ENCODE data around the gene GRIPAP1.

GRIPAP1 gene

DNA sequence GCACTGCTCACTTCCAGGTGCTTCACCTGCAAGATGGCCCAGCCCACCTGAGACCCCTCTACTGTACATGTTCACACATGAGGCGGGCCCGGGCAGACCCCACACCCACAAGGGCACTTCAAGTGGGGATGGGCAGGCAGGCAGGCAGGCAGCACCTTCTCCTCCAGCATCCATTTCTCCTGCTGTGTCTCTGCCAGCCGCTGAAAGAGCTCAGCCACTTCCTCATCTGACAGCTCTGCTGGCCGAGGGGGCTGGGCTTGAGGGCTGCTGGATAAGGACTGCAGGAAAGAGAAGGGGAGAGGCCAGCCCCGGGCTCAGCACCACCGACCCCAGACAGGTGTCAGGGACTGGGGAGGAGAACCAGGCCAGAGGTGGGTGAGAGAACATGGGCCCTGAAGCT lies 26.0 kb downstream of the GRIPAP1 start:
- no peak for TF ChIP-seq GATA3 (IDR thresholded peaks at IDR 0.05; ENCODE audit: low read depth, low read length)
- no peak for TF ChIP-seq GATA2 (IDR thresholded peaks at IDR 0.05; ENCODE audit: low read depth, low read length)

DNA sequence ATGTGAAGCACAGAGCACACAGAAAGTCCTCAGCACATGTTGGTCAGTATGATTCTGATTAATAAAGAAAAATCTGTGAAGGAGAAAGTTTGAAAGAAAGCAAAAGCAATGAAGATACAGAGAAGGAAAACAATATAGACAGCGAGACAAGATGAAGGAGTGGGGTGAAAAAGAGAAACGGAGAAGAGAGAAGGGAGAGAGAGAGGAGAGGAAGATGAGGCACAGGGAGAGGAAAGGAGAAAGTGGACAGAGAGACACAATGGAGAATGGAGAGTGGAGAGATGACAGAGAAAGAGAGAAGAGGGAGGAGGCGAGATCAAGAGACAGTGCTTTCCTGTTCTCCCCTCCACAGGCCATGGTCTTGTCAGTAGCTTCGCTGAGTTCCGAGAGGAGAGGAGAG lies 26.5 kb downstream of the GRIPAP1 start:
- no peak for TF ChIP-seq GATA3 (IDR thresholded peaks at IDR 0.05; ENCODE audit: low read depth, low read length)
- no peak for TF ChIP-seq GATA2 (IDR thresholded peaks at IDR 0.05; ENCODE audit: low read depth, low read length)

DNA sequence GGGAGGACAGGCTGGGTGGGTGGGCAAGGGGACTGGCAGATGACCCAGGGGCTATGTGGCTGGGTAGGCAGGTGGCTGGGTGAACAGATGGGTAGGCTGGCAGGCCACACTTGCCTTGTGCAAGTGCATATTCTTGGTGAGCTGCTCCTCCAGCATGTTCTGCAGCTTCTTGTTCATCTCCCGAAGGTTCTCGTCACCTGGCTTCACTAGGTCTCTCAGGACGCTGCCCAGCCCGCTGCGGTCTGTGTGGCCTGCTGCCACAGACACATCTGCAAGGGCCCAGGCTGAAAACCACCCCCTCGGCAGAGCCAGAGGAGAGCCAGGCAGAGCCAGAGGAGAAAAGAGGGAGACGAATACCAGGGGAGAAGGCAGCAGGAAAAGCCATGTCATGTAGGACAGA lies 27.0 kb downstream of the GRIPAP1 start:
- TF ChIP-seq GATA3 (IDR thresholded peaks at IDR 0.05; ENCODE audit: low read depth, low read length) (no peak), GATA2 (IDR thresholded peaks at IDR 0.05; ENCODE audit: low read depth, low read length) (no peak)

DNA sequence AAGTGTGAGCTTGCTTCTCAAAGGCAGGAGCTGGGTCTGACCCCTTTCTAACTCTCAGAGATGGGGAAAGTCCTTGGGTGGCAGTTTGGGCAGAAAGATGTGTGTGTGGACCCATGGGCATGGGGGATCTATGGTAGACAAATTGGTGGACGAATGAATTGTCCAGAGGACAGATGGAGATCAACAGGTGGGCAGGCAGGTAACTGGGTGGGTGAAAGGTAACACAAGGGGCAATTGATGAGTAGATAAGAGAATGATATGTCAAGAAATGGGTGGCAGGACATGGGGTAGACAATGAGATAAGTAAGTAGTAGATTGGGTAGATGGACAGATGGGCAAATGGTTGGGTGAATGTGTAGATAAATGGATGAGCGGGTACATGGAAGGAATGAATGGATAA lies 27.5 kb downstream of the GRIPAP1 start:
- TF ChIP-seq GATA3 (IDR thresholded peaks at IDR 0.05; ENCODE audit: low read depth, low read length): no peak
- no peak for TF ChIP-seq GATA2 (IDR thresholded peaks at IDR 0.05; ENCODE audit: low read depth, low read length)

DNA sequence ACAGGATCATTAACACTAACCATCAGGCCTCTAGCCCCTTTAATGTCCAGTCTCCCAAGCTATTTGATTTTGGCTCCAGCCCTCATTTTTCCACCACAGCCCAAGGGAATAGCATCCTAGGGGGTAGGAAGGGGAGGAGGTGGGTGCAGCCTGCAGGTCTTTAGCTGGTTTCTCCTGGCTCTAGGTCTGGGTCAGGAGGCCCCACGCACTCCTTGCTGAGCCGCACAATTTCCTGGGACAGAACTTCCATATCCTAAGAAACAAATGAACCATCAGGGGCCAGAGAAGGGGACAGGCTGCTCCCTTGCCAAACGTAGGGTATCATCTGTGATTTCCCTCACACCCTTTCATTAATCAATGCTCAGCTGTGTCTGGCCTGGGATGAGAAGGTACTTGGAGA lies 28.0 kb downstream of the GRIPAP1 start:
- TF ChIP-seq GATA3 (IDR thresholded peaks at IDR 0.05; ENCODE audit: low read depth, low read length): no peak
- TF ChIP-seq GATA2 (IDR thresholded peaks at IDR 0.05; ENCODE audit: low read depth, low read length): no peak

DNA sequence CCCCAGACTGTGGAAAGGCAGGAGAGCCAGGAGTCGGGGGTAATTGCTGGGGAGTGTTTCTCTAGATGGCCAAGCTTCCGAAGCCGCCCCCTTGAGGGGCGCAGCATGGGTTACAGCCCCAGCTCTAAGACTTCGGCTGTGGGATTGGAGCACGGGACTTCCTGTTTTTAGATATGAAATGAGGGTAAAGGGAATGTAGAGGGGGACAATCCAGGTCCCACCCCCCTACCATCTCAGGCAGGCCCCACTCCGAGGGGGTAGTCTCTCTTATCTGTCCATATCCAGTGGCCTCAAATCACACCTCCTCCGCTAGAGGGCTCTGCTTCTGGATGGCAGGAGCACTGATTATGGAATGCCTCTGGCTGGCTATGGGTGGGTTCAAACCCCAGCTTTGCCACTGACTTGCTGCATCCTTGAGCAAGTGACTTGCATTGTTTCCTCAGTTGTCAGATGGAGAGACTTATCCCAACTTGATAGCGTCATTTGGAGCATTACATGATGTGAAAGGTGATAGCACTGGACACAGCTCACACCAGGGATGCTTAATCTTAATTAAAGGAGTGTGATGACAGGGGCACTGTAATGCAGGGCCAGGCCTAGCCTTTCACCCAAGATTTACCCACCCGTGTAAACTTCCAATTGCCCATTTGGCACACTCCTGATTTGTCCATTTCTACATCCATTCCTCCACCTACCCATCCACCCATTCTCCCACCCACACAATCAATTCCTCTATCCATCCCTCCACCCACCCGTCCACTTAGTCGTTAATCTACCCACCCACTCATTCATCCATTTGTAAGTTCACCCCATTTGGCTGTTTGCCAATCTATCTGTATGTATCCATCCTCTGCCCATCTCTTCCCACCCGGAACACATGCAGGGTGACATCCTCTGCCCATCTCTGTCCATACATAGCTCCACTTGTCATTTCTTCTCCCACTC lies 29.6 kb downstream of the GRIPAP1 start:
- no peak for TF ChIP-seq GATA2 (IDR thresholded peaks at IDR 0.05; ENCODE audit: low read depth, low read length)
- TF ChIP-seq GATA3 (IDR thresholded peaks at IDR 0.05; ENCODE audit: low read depth, low read length): no peak

DNA sequence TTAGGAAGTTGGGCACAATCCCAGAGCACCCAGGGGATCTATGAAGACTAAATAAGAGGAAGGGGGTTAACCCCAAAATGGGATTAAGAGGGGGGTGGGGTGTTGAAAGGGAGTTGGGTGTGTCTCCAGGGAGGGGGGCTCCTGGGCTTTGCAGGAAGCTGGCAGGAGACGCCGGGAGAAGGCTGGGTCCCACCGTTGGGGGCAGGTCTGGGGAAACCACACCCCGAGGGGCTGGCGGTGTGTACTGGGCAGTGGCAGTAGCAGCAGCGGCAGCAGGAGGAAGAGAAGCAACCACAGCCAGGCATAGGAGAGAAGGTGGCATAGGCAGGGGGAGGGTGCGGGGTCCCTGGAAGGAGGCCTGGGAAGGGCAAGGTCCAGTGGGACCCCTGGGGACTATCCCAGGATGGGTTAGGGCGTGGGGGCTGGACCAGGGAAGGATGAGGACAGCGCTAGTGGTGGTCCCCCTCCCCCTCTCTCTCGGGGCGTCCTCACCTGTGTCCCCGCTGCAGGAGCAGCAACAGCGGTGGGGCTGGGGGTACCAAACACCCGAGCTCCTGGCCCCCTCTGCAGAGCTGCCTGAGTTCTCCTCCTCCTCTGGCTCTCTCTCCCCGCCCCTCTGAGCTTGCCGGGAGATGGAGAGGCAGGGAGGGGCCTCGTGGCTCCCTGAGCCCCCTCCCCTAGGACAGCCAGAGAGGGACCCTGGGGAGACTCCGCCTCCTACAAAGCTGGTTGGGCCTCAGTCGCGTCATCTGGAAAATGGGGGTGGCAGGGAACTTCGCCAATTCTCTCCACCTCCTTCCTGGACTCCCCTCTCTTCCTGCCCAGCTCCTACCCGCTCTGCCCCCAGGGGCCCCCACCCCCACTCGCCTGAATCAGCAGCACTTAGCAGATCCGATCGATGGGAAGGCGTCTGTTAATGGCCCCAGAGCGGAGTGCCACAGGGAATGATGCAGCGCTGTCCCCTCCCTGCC lies 30.5 kb downstream of the GRIPAP1 start, which contains the start of gene KCND1:
Gene KCND1 (minus strand): TSS at position 596 of the 971 bp plus-strand sequence. CDS start 1,573 bp downstream, outside the sequence.
- TF ChIP-seq GATA2 (IDR thresholded peaks at IDR 0.05; ENCODE audit: low read depth, low read length) (no peak), GATA3 (IDR thresholded peaks at IDR 0.05; ENCODE audit: low read depth, low read length) (no peak)

DNA sequence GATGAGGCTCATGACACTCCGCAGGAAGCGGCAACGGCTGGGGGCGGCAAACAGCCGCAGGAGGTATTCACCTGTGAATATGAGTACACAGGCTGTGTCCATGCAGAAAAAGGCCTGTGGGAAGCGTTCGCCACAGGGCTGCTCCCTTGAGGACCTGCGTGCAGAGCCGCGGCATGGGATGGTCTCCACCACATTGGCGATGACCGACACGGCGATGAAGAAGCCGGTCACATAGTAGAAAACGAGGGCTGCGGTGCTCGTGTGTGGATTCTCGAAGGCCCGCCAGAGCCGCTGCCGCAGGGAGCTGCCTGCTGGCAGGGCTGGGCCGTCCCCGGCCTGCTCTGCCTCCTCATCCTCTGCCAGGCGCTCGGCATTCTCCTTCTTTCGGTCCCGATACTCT lies 32.6 kb downstream of the GRIPAP1 start:
- TF ChIP-seq GATA2 (IDR thresholded peaks at IDR 0.05; ENCODE audit: low read depth, low read length) (no peak), GATA3 (IDR thresholded peaks at IDR 0.05; ENCODE audit: low read depth, low read length) (no peak)

DNA sequence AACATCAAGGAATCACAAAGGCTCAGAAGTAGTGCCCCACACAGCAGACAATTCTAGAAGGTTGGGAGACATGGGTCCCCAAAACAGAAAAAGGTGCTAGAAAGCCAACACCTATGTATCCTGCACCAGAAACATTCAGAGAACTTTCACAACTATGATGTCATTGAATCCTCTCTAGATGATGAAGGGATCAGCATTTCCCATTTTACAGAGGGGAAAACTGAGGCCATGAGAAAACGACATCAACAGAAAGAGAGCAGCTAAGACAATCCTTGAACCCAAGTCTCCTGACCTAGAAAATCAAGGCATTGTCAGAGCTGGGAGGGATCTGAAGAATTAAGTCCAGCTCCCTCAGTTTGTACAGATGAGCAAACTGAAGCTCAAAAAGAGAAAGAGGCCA lies 33.7 kb downstream of the GRIPAP1 start:
- TF ChIP-seq GATA2 (IDR thresholded peaks at IDR 0.05; ENCODE audit: low read depth, low read length) (no peak), GATA3 (IDR thresholded peaks at IDR 0.05; ENCODE audit: low read depth, low read length) (no peak)

DNA sequence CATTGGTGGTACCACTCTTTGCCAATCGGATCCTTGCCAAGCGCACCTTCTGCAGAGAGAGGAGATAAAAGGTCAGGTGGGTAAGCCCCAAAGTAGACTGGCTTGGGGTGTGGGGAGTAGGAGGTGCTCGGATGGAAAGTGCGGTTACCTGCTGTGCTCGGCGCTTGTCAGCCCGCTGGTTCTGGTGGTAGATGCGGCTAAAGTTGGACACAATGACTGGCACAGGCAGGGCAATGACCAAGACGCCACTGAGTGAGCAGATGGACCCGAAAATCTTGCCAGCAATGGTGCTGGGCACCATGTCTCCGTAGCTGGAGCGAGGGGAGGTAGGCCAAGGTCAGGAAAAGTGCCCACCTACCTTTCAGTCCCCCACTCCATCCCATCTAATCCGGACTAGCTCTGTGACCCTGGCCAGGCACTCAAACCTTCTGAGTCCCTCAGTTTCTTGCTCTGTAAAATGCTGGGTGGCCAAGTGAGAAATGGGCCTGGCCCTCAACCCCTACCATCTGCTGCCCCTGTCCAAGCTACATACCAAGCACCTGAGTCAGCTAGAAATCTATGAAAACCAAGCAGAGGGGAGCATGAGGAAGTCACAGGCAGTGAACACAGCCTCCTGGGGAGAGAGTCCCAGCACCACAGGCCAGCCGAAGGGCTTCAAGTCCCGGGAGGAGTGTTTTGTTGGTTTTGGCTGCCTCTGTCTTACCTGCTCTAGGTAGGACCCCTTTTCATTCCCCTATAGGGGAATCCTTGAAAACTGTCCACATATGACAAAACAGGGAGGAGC lies 35.1 kb downstream of the GRIPAP1 start:
- TF ChIP-seq GATA3 (IDR thresholded peaks at IDR 0.05; ENCODE audit: low read depth, low read length) (no peak), GATA2 (IDR thresholded peaks at IDR 0.05; ENCODE audit: low read depth, low read length) (no peak)

DNA sequence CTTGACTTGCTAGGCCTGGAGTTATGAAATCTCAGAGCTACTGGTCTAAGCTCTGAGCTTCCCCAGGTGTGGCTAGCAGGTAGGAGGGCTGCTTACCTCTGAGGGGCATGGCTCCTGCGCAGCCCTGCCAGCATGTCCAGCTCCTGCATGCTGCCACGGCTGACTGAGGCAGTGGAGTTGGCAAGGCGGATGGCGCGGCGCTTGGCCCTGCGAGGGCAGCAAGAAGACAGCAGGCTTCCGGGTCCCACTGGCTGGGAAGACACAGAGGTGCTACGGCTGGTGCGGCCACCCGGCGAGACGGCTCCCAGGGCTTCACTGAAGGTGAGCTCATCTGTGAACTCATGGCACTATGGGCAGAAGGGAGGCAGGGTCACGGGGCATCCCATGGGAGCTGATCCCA lies 36.1 kb downstream of the GRIPAP1 start:
- TF ChIP-seq GATA2 (IDR thresholded peaks at IDR 0.05; ENCODE audit: low read depth, low read length) (no peak), GATA3 (IDR thresholded peaks at IDR 0.05; ENCODE audit: low read depth, low read length) (no peak)

DNA sequence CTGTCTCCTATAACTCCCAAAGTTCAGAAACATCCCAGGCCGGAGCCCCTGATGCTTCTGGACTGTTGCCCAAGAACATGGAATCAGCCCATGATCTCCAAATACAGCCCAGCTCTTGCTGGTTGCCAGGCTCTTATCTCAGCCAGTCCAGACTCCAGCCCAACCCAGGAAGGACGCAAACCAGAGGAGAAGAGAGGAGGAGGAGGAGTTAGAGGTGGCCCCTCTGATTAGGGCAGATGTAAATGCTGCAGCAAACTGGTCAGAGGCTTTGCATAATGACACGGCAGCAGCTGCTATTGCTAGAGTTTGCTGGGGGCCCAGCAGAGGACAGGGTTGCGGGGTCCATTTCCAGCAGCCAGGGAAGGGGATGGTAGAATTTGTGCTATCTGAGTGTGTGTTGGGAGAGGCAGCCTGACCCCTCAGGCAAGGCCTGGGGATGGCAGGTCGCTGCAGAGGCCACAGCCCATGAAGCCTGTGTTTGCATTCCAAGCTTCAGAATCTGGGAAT lies 40.4 kb downstream of the GRIPAP1 start:
- TF ChIP-seq GATA3 (IDR thresholded peaks at IDR 0.05; ENCODE audit: low read depth, low read length) (no peak), GATA2 (IDR thresholded peaks at IDR 0.05; ENCODE audit: low read depth, low read length) (no peak)

DNA sequence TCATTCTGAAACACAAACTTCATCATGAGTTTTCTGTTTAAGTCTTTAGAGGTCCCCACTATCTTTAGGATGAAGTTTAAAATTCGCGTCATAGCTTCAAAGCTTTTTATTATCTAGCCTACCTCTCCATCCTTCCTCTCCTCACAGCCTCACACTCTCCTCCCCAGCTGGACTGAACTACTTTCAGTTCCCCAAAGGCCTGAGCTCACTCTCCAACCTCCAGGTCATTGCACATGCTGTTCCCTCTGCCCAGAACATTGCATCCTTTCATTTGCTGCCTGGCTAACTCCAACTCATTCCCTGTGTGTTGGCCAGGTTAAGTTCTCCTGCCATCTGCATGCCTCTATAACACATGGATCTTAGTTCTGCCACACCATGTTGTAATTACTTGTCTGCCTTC lies 41.8 kb downstream of the GRIPAP1 start:
- TF ChIP-seq GATA2 (IDR thresholded peaks at IDR 0.05; ENCODE audit: low read depth, low read length) (no peak), GATA3 (IDR thresholded peaks at IDR 0.05; ENCODE audit: low read depth, low read length) (no peak)

Data from SH-SY5Y (cell line).